Stomach (tissue), 4 donors: ENCODE measurements around the gene PET100.

Experiments
- CTCF ChIP-seq, 7 experiments: fragments of 450-650 bp in 4 of 7; fragments of 200-600 bp in 3 of 7; sonication (generic) in 3 of 7; IDR thresholded peaks; one replicate each; pipeline ENCODE4 v1.5.1; 2016 to 2019; ENCODE audit warnings: antibody characterized with exemption in 7 of 7, control low read depth in 2 of 7, mild to moderate bottlenecking in 1 of 7
- EP300 ChIP-seq: sonication (generic); formaldehyde crosslinking; IDR thresholded peaks from one replicate; pipeline ENCODE4 v1.6.1; 2017; ENCODE audit warnings: antibody characterized with exemption

- TF ChIP-seq CTCF (IDR thresholded peaks at IDR 0.05) (no peak), EP300 (no peak)
These were observed 44.7 kb downstream of the PET100 start for GRCh38 chr19:7674010-7675005.
